Right cardiac atrium (tissue), 5 donors: ENCODE results near the gene SEC16A. TPM values are rescaled to one million over a fixed set of nuclear protein-coding genes. Genes with fewer than 3 reads are reported as not detected.

Experiments
- ATAC-seq, 2 donors: fragments of 200-7000 bp; cut with Tn5 transposase; one replicate each; pipeline versions ENCODE4 v1.8.0 to v1.9.1; 2020; ENCODE audit warnings: moderate library complexity in 2 of 2, mild to moderate bottlenecking in 1 of 2
- DNase-seq, 3 donors: peaks; one replicate each; pipeline ENCODE4 v3.0.0-alpha.2; 2020
- H3K27ac ChIP-seq: one replicate; pipeline ENCODE4 v1.5.1; 2013; ENCODE audit warnings: mild to moderate bottlenecking, low read length, control low read depth, moderate library complexity
- H3K27me3 ChIP-seq: one replicate; pipeline ENCODE4 v1.6.1; 2013; ENCODE audit not compliant: control insufficient read depth, insufficient read depth
- H3K4me1 ChIP-seq: one replicate; pipeline ENCODE4 v1.6.1; 2013; ENCODE audit warnings: low read length; ENCODE audit not compliant: control insufficient read depth, insufficient read depth
- H3K4me3 ChIP-seq: one replicate; pipeline ENCODE4 v1.5.1; 2013; ENCODE audit warnings: low read length, control low read depth
- H3K9me3 ChIP-seq: one replicate; pipeline ENCODE4 v1.6.1; 2013; ENCODE audit warnings: low read length; ENCODE audit not compliant: control insufficient read depth
- WGBS: extraction: QIAGEN DNeasy Blood & Tissue Kit; methylation state at CpG from one replicate; pipeline ENCODE4 v1.1.7; 2013; 5-methylcytosine and 5-hydroxymethylcytosine counted together
- intact Hi-C, 4 donors: fragments of 100-400 bp; cut with DNase I; formaldehyde crosslinking; loops; one replicate each; pipeline versions ENCODE4 v1.11.0 to v1.14.0; 2022 to 2023
- long read RNA-seq, 4 donors: library from polyadenylated mRNA; unstranded; transcript quantifications; one replicate each; pipeline ENCODE4 v2.0.0, GENCODE V29; 2020 to 2021
- polyA plus RNA-seq: library from polyadenylated mRNA; stranded (reverse); fragments of 200-250 nt; gene quantifications from one replicate; pipeline ENCODE4 v1.2.3, GENCODE V29; 2013
- total RNA-seq, 4 donors: library from RNA; stranded (reverse); fragmentation: NEBNext Ultra II Directional; extraction: Animal tissue kit (Norgen Biotek cat#: 25700); gene quantifications; one replicate each; pipeline ENCODE4 v1.2.1, GENCODE V29; 2021
- donor health status: healthy with polysubstance abuse.
- donor health status: DM: no; HTN: yes; CAD: no.
- donor health status: DM: no; HTN: no; CAD: no.
- donor health status: DM: no; HTN: yes; CAD: no; lungs with severe emphysema.
- donor health status: DM: yes; HTN: yes; CAD: no.

The SEC16A gene, protein sequence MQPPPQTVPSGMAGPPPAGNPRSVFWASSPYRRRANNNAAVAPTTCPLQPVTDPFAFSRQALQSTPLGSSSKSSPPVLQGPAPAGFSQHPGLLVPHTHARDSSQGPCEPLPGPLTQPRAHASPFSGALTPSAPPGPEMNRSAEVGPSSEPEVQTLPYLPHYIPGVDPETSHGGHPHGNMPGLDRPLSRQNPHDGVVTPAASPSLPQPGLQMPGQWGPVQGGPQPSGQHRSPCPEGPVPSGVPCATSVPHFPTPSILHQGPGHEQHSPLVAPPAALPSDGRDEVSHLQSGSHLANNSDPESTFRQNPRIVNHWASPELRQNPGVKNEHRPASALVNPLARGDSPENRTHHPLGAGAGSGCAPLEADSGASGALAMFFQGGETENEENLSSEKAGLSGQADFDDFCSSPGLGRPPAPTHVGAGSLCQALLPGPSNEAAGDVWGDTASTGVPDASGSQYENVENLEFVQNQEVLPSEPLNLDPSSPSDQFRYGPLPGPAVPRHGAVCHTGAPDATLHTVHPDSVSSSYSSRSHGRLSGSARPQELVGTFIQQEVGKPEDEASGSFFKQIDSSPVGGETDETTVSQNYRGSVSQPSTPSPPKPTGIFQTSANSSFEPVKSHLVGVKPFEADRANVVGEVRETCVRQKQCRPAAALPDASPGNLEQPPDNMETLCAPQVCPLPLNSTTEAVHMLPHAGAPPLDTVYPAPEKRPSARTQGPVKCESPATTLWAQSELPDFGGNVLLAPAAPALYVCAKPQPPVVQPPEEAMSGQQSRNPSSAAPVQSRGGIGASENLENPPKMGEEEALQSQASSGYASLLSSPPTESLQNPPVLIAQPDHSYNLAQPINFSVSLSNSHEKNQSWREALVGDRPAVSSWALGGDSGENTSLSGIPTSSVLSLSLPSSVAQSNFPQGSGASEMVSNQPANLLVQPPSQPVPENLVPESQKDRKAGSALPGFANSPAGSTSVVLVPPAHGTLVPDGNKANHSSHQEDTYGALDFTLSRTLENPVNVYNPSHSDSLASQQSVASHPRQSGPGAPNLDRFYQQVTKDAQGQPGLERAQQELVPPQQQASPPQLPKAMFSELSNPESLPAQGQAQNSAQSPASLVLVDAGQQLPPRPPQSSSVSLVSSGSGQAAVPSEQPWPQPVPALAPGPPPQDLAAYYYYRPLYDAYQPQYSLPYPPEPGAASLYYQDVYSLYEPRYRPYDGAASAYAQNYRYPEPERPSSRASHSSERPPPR (N-terminal part only)
- total RNA-seq (10 to 100 TPM; 24.2 to 35.3 (median 28.6) TPM), polyA plus RNA-seq (23.1 TPM)
- long read RNA-seq, donor 1, partial matches to known transcripts, result 17 of 51 reads
- long read RNA-seq, donor 1, other reads (novel, unspliced or antisense), result 32 of 51 reads
- long read RNA-seq, donor 2, full-length matches to known transcripts, result 1 of 7 reads
- long read RNA-seq, donor 2, partial matches to known transcripts, result 1 of 7 reads
- long read RNA-seq, donor 2, other reads (novel, unspliced or antisense), result 5 of 7 reads
- long read RNA-seq, donor 3, full-length matches to known transcripts, result 7 of 37 reads
- long read RNA-seq, donor 3, partial matches to known transcripts, result 22 of 37 reads
- long read RNA-seq, donor 3, other reads (novel, unspliced or antisense), result 8 of 37 reads
- long read RNA-seq, donor 4, partial matches to known transcripts, result 4 of 6 reads
- long read RNA-seq, donor 4, other reads (novel, unspliced or antisense), result 2 of 6 reads

- peaks cover 4% of the 10 kb centered on the region for H3K4me1 ChIP-seq
- ATAC-seq, result peak; percentile 84 to 89
- H3K9me3 ChIP-seq, result no peaks in the 10 kb centered on the region
- no peaks in the 10 kb centered on the region for H3K27me3 ChIP-seq
- H3K27ac ChIP-seq, result peak within 1 kb of the TSS; percentile 92
- intact Hi-C loops, result no loop called here
- peak; percentile 100 for DNase-seq
- H3K4me3 ChIP-seq, result peak within 1 kb of the TSS; percentile 73
- WGBS, result under 1% methylated on average over 109 of the region's 109 CpGs
Observed at GRCh38 chr9:136482793-136483588, at the start of gene SEC16A. Gene SEC16A (minus strand): TSS chr9:136483040. CDS start chr9:136477615, 5,425 bp downstream.

- 68% methylated on average over 39 of the region's 39 CpGs for WGBS
- intact Hi-C loops, result no loop called here
- H3K9me3 ChIP-seq, result no peaks in the 10 kb centered on the region
- no peak overlapping the region for H3K4me3 ChIP-seq
- H3K27me3 ChIP-seq, result no peaks in the 10 kb centered on the region
- H3K27ac ChIP-seq, result peak overlapping the region; percentile 22
- DNase-seq, result no peak
- peak in 1 of 2 donors; percentile 39 for ATAC-seq
- peaks cover 22% of the 10 kb centered on the region for H3K4me1 ChIP-seq
Observed at GRCh38 chr9:136531904-136532798, 49.3 kb upstream of the SEC16A start.

GRCh38 chr9:136531186-136531903 lies 48.5 kb upstream of the SEC16A start:
- DNase-seq, result no peak
- no peaks in the 10 kb centered on the region for H3K27me3 ChIP-seq
- H3K4me3 ChIP-seq, result no peak overlapping the region
- no peaks in the 10 kb centered on the region for H3K9me3 ChIP-seq
- peak overlapping the region; percentile 22 for H3K27ac ChIP-seq
- ATAC-seq, result no peak
- H3K4me1 ChIP-seq, result peaks cover 24% of the 10 kb centered on the region
- WGBS, result 66% methylated on average over 37 of the region's 37 CpGs
- intact Hi-C loops, result no loop called here

DNA sequence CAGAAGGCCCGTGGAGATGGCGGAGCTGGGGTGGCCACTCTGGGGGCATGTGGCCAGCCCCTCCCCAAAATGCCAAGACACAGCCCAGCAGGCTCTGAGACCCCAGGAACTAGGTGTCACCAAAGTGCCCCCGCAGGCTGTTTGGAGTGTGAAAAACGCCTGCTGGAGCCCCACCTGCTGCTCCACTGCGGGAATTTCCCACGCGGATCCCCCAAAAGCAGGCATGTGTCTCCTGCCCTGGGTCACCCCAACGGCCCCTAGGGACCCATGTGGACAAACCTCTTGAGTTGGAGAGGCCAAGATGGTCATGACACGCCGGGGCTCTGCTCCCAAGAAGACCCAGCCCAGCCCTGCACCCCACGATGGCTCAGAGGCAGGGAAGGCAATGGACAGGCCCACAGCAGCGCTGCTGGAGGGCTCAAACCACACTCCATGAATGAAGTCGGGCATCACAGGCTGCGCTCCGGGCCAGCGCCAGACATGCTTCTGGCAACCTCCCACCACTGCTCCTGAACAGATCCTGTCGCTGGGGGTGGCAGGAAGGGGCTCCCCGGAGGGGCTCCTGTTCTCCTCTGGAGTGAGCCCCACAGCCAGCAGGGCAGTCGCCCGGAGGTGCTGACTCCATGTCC lies 47.7 kb upstream of the SEC16A start:
- no peak for ATAC-seq
- intact Hi-C loops, result no loop called here
- Histone ChIP-seq H3K9me3 (no peaks in the 10 kb centered on the region), H3K4me3 (no peak overlapping the region), H3K27ac (peak overlapping the region; percentile 22), H3K4me1 (peaks cover 31% of the 10 kb centered on the region), H3K27me3 (no peaks in the 10 kb centered on the region)
- no peak for DNase-seq
- WGBS, result 42% methylated on average over 20 of the region's 20 CpGs

- Histone ChIP-seq H3K4me1 (peaks cover 32% of the 10 kb centered on the region), H3K4me3 (no peak overlapping the region), H3K27me3 (no peaks in the 10 kb centered on the region), H3K27ac (peak overlapping the region; percentile 22), H3K9me3 (no peaks in the 10 kb centered on the region)
- WGBS, result 41% methylated on average over 40 of the region's 40 CpGs
- DNase-seq, result no peak
- intact Hi-C loops, result no loop called here
- ATAC-seq, result no peak
Observed at GRCh38 chr9:136529516-136530460, 46.9 kb upstream of the SEC16A start.

- 78% methylated on average over 12 of the region's 12 CpGs for WGBS
- Histone ChIP-seq H3K27me3 (no peaks in the 10 kb centered on the region), H3K4me3 (no peak overlapping the region), H3K9me3 (no peaks in the 10 kb centered on the region), H3K27ac (peak overlapping the region; percentile 16), H3K4me1 (peaks cover 32% of the 10 kb centered on the region)
- intact Hi-C loops, result no loop called here
- ATAC-seq, result no peak
- no peak for DNase-seq
Observed at GRCh38 chr9:136528716-136529341, 46.0 kb upstream of the SEC16A start.
